HepG2 (cell line): ENCODE data around the gene CLDN5. TPM values are rescaled to one million over a fixed set of nuclear protein-coding genes. Genes with fewer than 3 reads are reported as not detected.

ENCODE experiments used
- ATAC-seq: fragments of 200-7000 bp; cut with Tn5 transposase; 3 replicates; pipeline ENCODE4 v1.9.1; 2020; ENCODE audit warnings: mild to moderate bottlenecking, moderate library complexity
- BruUV-seq: library from RNA; stranded (reverse); fragments of 400-500 nt; replicated peaks from 2 replicates; lab custom pipeline; 2021; lab: Mats Ljungman, UMichigan
- CTCF ChIA-PET: fragments of 300-600 bp; formaldehyde crosslinking; extraction: SDS; loops from one replicate; lab custom pipeline; 2021; ENCODE audit warnings: low total read pairs, inconsistent platforms, low intra/inter-chr PET ratio; lab: Yijun Ruan, JAX
- POLR2A ChIA-PET: fragments of 350-600 bp; sonication (Branson Sonifier 250); formaldehyde crosslinking; loops from one replicate; lab custom pipeline; 2020; ENCODE audit warnings: antibody characterized with exemption, inconsistent platforms; lab: Yijun Ruan, JAX
- DNase-seq: peaks from one replicate; pipeline ENCODE4 v3.0.0-alpha.2; 2015; ENCODE audit warnings: low spot score
- FAIRE-seq: peaks from 3 replicates; lab custom pipeline; 2011; peaks lifted over from hg19 to GRCh38; lab: Jason Lieb, UNC
- H2AFZ ChIP-seq: one replicate; pipeline ENCODE4 v1.6.1; 2011; ENCODE audit warnings: low read length, inconsistent platforms
- H3K27ac ChIP-seq: fragments of 300-600 bp; 3 replicates; pipeline ENCODE4 v1.8.0; 2011; ENCODE audit warnings: mixed run types, mild to moderate bottlenecking, mixed read lengths, low read length, inconsistent platforms; ENCODE audit not compliant: insufficient read depth; ENCODE audit errors: extremely low read length
- H3K27me3 ChIP-seq, 2 experiments: fragments of 200-600 bp in 1 of 2; 2 replicates in 1 of 2; 3 replicates in 1 of 2; pipeline versions ENCODE4 v1.6.0 to v1.8.0; 2011; ENCODE audit warnings: low read length in 2 of 2, mild to moderate bottlenecking in 2 of 2, moderate library complexity in 2 of 2, inconsistent platforms in 1 of 2; ENCODE audit not compliant: insufficient read depth in 2 of 2, control insufficient read depth in 1 of 2
- H3K36me3 ChIP-seq, 2 experiments: fragments of 200-600 bp in 1 of 2; replicated peaks in 1 of 2; 2 replicates in 1 of 2; 3 replicates in 1 of 2; pipeline versions ENCODE4 v1.5.1 to v1.8.0; 2011; ENCODE audit warnings: low read length in 2 of 2, inconsistent platforms in 1 of 2; ENCODE audit not compliant: insufficient read depth in 2 of 2, control insufficient read depth in 1 of 2
- H3K4me1 ChIP-seq: 2 replicates; pipeline ENCODE4 v1.5.1; 2012; ENCODE audit warnings: low read length, inconsistent platforms; ENCODE audit not compliant: insufficient read depth
- H3K4me2 ChIP-seq: 2 replicates; pipeline ENCODE4 v1.6.0; 2011; ENCODE audit warnings: low read depth, low read length, inconsistent platforms
- H3K4me3 ChIP-seq, 3 experiments: fragments of 200-600 bp in 1 of 3; sonication (generic), shearing (Covaris generic) in 1 of 3; replicated peaks in 1 of 3; 2 replicates each; pipeline ENCODE4 v1.5.1; 2011 to 2016; ENCODE audit warnings: low read length in 3 of 3, inconsistent platforms in 2 of 3, low read depth in 2 of 3, mild to moderate bottlenecking in 2 of 3, control low read depth in 1 of 3, mixed read lengths in 1 of 3; ENCODE audit not compliant: insufficient read depth in 1 of 3
- H3K79me2 ChIP-seq: one replicate; pipeline ENCODE4 v1.6.1; 2011; ENCODE audit warnings: low read length, inconsistent platforms; ENCODE audit not compliant: insufficient read depth
- H3K9ac ChIP-seq: 2 replicates; pipeline ENCODE4 v1.6.0; 2011; ENCODE audit warnings: mild to moderate bottlenecking, low read depth, low read length, inconsistent platforms; ENCODE audit not compliant: insufficient read depth
- H3K9me3 ChIP-seq: 2 replicates; pipeline ENCODE4 v1.5.1; 2012; ENCODE audit warnings: mild to moderate bottlenecking, low read length
- H4K20me1 ChIP-seq: 2 replicates; pipeline ENCODE4 v1.6.0; 2011; ENCODE audit warnings: inconsistent platforms, mild to moderate bottlenecking, low read length, moderate library complexity; ENCODE audit not compliant: insufficient read depth
- CCAR2 ChIP-seq: fragments of 200-400 bp; formaldehyde crosslinking; optimal IDR thresholded peaks from 2 replicates; pipeline ENCODE3; 2018; ENCODE audit warnings: low read depth, mild to moderate bottlenecking, low read length, moderate library complexity
- HNF1A ChIP-seq, 2 experiments: sonication (generic) in 1 of 2; formaldehyde crosslinking in 1 of 2; IDR thresholded peaks; 2 replicates each; pipeline versions ENCODE4 v1.4.0 to v1.6.1; 2016 to 2020; ENCODE audit warnings: borderline replicate concordance in 1 of 2, low read depth in 1 of 2, mild to moderate bottlenecking in 1 of 2, missing genetic modification reagents in 1 of 2
- ISL2 ChIP-seq: sonication (generic); formaldehyde crosslinking; IDR thresholded peaks from 2 replicates; pipeline ENCODE4 v1.5.0; 2020; ENCODE audit warnings: missing genetic modification reagents
- PCBP1 ChIP-seq: fragments of 200-400 bp; formaldehyde crosslinking; IDR thresholded peaks from 2 replicates; pipeline ENCODE4 v1.6.1; 2017; ENCODE audit warnings: mild to moderate bottlenecking, low read depth, low read length, borderline replicate concordance
- SMAD3 ChIP-seq: sonication (generic); formaldehyde crosslinking; IDR thresholded peaks from 2 replicates; pipeline ENCODE4 v1.4.0; 2020; ENCODE audit warnings: missing genetic modification reagents
- ZBTB43 ChIP-seq: sonication (generic); formaldehyde crosslinking; conservative IDR thresholded peaks from 2 replicates; pipeline ENCODE4 v1.4.0; 2020; ENCODE audit warnings: missing genetic modification reagents
- ZNF710 ChIP-seq: sonication (generic); formaldehyde crosslinking; IDR thresholded peaks from 2 replicates; pipeline ENCODE4 v1.5.0; 2020; ENCODE audit warnings: mild to moderate bottlenecking, missing genetic modification reagents, borderline replicate concordance
- ZNF720 ChIP-seq: sonication (generic); formaldehyde crosslinking; IDR thresholded peaks from 2 replicates; pipeline ENCODE4 v1.4.0; 2020; ENCODE audit warnings: missing genetic modification reagents
- whole genome bisulfite sequencing: methylation state at CpG from one replicate; pipeline ENCODE4 v1.1.6; 2017; ENCODE audit warnings: low lambda C conversion rate; 5-methylcytosine and 5-hydroxymethylcytosine counted together
- in situ Hi-C: cut with HindIII; loops from 2 replicates; pipeline ENCODE4 v1.10.0; 2017; ENCODE audit warnings: low pct_unique_long_range_greater_than_20kb; ENCODE audit not compliant: extremely low pct_ligation_motif_present
- intact Hi-C: fragments of 100-400 bp; cut with micrococcal nuclease; formaldehyde crosslinking; loops from one replicate; pipeline ENCODE4 v1.10.0; 2022; ENCODE audit not compliant: unreplicated experiment
- polyA plus RNA-seq, 8 experiments: library from polyadenylated mRNA; depleted of rRNA in 3 of 8; stranded (reverse) in 7 of 8; unstranded in 1 of 8; fragments of >200 nt; fragmentation: Illumina TruSeq in 4 of 8; extraction: Trizol in 4 of 8; gene quantifications; 2 replicates each; pipeline versions ENCODE4 v1.2.1 to v1.2.3, GENCODE V29; 2011 to 2016; ENCODE audit warnings: low read depth in 4 of 8, missing spikeins in 1 of 8, mixed read lengths in 1 of 8; ENCODE audit not compliant: insufficient read depth in 1 of 8
- total RNA-seq, 5 experiments: library from RNA; depleted of rRNA; stranded (reverse); fragments of >200 nt; fragmentation: Illumina TruSeq; extraction: Trizol; gene quantifications; 2 replicates each; pipeline ENCODE4 v1.2.3, GENCODE V29; 2016; ENCODE audit warnings: low read depth in 1 of 5

Gene CLDN5
- total and polyA plus RNA-seq, 2 of the 13 experiments (the other 11 are each of a cell fraction or from before 2014, with no cell fraction given): not detected

GRCh38 chr22:19535001-19535400 lies 10.8 kb upstream of the CLDN5 start:
- intact Hi-C loops (no loop called here), in situ Hi-C loops (no loop called here)
- FAIRE-seq (no peak), DNase-seq (no peak), ATAC-seq (no peak)
- Histone ChIP-seq H3K27ac (no peak overlapping the region), H3K4me3 (no peak overlapping the region), H3K9ac (no peak overlapping the region), H2AFZ (no peak overlapping the region), H3K4me2 (no peak overlapping the region), H3K36me3 (no peaks in the 10 kb centered on the region), H3K27me3 (0 out of 5 replicates have a peak, but pooled peaks cover 0 to 9% of the 10 kb centered on the region in 2 experiments), H4K20me1 (no peaks in the 10 kb centered on the region), H3K79me2 (no peaks in the 10 kb centered on the region), H3K4me1 (no peaks in the 10 kb centered on the region), H3K9me3 (no peaks in the 10 kb centered on the region)
- POLR2A ChIA-PET: no interaction called here
- no peak for TF ChIP-seq ZNF720 (CRISPR knock-in tag)
- 56% methylated on average over 3 of the region's 3 CpGs for WGBS
- CTCF ChIA-PET: no interaction called here
- no TSS peak for BruUV-seq

- intact Hi-C loops: no loop called here
- in situ Hi-C loops: no loop called here
- ChIA-PET POLR2A (no interaction called here), CTCF (no interaction called here)
- H3K27ac ChIP-seq: no peak overlapping the region
- DNase-seq (no peak), FAIRE-seq (no peak), ATAC-seq (no peak)
- no peak overlapping the region for H3K4me2 ChIP-seq
- no TSS peak for BruUV-seq
- no peaks in the 10 kb centered on the region for H4K20me1 ChIP-seq
- H3K9me3 ChIP-seq: no peaks in the 10 kb centered on the region
- no peak overlapping the region for H2AFZ ChIP-seq
- no peaks in the 10 kb centered on the region for H3K79me2 ChIP-seq
- 0 out of 5 replicates have a peak, but pooled peaks cover 0 to 9% of the 10 kb centered on the region in 2 experiments for H3K27me3 ChIP-seq
- H3K9ac ChIP-seq: no peak overlapping the region
- H3K36me3 ChIP-seq: no peaks in the 10 kb centered on the region
- H3K4me1 ChIP-seq: no peaks in the 10 kb centered on the region
- H3K4me3 ChIP-seq: no peak overlapping the region
- no peak for TF ChIP-seq ISL2 (CRISPR knock-in tag)
- TF ChIP-seq PCBP1: no peak
- no peak for TF ChIP-seq SMAD3 (CRISPR knock-in tag)
- no peak for TF ChIP-seq CCAR2
- no peak for TF ChIP-seq ZBTB43 (CRISPR knock-in tag)
- TF ChIP-seq HNF1A (IDR thresholded peaks at IDR 0.05; ENCODE audit: low read depth): no peak
- TF ChIP-seq HNF1A (CRISPR knock-in tag; IDR thresholded peaks at IDR 0.05; ENCODE audit: borderline replicate concordance): no peak
- TF ChIP-seq ZNF710: no peak
Measured at GRCh38 chr22:19533857-19534256, 9.6 kb upstream of the CLDN5 start.
